SHP77 (cell line): ENCODE data around the gene SORCS2.

Experiments
- DNase-seq, 2 experiments: peaks; one replicate each; lab custom pipeline; 2025; lab: John Stamatoyannopoulos, UW

Gene SORCS2

DNA sequence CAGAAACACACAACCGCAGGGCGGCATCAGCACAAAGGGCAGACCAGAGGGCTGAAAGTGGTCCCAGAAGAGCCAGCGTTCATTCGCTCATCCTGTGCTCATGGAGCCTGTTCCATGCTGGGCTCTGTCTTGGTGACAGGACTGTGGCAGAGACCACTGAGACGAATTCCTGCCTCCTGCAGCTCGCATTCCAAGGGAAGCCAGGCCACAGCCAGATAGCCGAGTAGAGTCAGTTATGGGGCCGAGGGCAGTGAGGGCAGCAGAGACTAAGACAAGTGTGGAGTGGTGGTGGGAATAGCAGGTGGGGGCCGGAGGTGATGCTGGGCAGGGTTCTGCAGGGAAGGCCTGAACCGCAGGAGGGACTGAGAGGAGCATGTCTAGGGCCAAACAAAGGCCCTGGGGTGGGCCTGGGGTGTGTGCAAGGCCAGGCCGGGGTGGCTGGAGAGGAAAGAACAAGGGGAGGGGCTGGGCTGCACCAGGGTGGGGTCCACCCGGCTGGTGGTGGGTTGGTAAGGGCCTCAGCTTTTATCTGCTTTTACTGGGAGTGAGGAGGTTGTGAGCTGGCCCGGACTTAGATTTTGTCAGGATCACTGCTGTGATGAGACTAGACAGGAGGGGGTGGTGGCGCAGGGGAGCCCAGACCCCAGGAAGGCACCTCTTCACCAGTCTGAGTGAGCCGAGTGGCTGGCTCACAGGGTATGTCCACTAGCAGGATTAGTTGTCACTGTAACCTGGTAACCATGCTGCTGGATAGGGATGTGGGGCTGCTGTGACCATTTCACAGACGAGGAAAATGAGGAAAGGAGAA, 236.1 kb downstream of the SORCS2 start:
- no peak for DNase-seq

DNA sequence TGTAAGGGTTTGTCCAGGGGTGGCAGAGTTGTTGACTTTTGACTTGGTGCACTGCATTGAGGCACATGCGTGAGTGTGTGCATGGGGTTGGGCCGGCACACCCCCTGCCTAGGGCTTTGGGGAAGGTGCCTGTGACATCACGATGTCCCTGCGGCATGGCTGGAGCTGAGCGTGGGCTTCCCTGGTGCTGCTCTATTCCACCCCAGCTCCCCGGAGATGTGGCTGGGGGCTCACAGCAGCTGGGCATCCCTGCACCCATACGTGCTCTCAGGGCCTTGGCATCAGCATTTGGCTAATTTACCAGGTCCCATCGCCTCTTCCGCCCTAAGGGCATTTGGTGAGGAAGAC, 236.7 kb downstream of the SORCS2 start:
- DNase-seq: no peak

DNA sequence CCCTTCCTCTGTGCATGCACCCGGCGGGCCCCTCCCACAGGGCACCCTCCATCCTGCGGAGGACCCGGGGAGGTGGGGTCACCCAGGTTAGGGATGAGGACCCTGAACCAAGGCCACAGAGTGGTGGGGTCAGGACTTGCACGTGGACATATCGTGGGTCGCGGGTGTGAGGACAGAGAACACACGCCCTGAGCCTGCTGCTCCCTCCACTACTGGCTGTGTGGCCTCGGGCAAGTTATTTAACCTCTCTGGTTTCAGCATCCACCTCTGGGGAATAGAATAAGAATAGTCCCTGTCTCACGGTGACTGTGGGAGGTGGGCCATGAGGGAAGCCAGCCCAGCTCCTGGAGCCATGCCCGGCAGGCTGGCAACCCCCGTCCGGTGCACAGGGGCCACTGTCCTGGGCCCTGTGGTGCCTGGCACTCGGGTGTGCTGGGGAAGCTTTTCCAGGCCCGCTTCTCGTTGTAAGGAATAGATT, 237.3 kb downstream of the SORCS2 start:
- no peak for DNase-seq

DNA sequence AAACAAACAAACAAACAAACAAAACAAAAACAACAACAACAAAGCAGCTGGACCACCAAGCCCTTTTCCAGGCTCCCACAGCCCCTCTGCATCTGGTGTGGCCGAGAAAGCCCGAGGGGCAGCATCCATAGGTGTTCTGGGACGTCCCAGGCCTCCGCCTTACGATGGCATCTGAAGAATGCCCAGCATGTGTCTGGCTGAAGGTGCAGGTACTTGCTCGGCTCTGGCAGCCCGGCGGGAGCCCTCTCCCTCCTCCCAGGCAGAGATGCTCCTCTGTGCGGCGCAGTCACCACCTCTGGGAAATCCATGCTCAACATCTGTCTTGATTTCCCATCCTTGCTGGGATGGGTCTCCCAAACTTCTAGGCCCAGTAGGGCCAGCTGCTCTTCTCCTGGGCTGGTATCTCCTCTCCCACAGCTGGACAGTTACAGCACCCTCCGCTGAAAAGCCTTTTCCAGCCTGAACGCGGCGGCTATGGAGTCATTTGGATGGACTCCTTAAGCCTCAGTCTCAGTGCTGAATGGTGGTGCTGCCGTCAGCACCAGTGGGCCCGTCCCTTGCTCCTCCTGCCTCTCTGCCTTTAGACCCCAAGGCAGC, 238.1 kb downstream of the SORCS2 start:
- DNase-seq: no peak

DNA sequence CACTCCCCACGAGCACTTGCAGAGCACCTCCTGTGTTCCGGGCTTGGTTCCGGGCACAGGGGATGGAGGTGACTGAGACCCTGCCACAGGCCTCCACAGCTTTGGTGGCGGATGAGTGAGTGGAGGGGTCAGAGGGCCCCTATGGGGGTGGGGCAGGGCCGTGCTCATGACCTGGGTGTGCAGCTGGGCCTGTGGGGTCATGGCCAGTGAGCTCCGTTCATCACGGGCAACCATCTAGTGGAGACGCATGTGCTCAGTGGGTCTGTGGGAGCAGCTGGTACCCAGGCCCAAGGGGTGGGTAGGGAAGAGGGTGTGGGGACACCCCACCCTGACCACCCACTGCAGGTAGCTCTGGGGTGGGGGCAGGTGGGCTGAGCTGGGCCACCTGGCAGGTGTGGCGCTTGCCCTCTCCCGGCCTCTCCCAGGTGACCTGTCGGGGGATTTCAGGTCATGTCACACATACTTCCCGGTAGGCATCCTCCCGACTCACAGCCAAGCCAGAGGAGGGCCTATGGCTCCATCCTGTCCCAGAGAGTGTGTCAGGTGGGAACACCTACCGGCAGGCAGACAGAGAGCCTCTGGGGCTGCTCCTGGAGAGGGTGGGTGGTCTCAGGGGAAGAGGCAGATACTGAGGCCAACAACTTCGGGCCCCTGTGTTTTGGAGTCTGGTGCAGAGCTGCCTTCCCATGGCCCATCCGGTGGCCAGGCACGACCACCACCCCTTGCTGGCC, 238.8 kb downstream of the SORCS2 start:
- DNase-seq: no peak

DNA sequence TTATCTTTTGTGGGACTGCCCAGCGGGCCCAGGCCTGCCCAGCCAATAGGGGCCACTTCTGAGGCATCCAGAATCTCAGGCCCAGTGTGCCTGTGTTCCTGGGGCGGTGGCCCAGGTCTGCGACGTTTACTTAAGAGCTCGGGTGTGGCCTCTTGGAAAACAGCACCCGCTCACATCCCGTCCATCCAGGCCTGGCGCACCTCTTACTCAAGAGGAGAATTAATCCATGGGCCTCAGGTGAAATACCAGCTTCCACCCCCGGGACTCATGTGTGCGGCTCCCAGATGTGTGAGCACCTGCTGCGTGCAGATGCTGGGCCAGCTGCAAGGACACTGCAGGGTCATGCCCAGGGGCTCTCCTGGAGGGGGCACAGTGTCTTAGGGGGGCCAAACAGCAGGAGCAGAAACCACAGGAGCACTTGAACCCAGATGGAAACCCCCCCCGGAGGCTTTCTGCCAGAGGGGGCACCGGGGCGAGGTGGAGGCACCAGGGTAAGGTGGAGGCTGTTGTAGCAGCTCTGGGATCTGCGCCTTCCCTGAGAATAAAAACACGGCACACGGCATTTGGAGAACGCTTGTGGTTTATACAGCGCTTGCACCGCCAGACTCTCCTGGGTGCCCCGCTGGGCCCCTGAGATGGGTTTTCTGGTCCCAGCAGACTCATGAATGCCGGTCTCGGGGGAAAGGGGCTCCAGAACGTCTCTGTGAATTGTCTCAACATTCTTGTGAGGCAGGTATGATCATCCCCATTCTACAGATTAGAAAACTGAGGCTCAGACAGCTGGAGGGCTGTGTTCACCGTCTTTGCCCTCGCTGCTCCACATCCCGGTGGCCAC, 239.6 kb downstream of the SORCS2 start:
- DNase-seq: no peak

DNA sequence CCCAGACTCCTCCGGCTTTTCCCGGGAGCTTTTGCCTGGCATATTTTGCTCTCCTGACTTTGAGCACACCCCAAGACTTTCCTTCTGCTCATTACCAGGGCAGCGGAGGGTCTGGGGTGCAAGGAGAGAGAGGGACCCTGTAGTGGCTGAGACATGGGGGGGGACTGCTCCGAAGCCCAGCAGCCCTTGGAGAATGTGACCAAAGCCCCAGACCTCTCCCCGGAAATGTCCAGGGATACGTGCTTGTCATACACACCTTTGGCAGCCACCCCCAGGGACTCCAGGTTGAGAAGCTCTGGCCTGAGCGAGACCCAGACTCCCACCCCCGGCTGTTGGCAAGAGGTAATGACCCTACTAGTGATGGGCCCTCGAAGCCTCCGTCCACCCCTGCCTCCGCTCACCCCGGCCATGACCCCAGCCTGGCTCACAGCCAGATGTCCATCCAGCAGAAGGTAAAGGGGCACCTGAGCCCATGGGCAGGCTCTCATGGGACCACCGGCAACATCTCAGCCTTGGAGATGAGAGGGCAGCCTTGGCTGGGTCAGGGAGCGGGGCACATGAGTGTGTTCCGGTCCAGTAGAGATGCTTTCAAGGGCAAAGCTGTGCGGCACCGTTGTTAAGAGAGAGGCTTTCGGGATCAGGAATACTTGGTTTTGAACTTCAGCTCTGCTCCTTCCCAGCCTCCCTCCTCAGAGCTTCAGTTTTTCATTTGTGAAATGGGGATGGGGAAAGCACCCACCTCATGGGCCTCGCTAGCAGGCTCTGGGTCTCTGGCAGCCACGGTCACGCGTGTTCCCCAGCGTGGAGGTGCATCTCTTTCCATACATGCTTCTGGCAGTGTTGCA, 240.4 kb downstream of the SORCS2 start:
- no peak for DNase-seq

DNA sequence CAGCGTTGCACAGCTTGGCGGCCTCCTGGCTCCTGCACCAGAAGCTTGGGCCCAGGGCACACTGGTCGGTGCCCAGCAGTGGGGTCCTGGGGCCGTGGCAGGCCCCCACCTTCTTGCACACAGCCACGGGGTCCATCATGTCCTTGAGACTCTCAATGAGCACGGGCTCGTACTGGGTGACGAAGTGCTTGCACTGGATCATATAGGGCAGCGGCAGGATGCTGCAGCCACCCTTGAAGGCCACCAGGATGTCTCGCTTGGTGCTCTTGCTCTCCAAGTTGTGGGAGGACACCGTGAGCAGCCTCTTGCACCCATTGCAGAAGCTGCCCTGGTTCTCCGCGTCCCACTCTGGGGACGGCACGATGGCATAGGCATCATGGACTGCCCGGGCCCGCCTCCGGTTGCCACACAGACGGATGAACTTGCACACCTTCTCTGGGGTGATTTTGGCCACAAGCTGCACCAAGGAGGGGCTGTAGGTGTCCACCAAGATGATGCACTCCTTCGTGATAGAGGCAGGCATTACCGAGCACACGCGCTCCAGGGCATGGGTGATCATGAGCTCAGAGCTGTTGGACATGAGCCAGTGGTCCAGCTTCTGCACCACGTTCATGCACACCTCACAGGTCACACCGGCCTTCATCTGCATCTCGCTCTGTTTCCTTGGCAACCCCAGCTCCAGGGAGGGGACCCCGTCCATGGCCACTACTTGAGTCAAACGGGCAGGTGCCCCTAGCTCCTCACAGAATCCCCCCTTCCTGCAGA, 241.2 kb downstream of the SORCS2 start:
- DNase-seq: no peak

DNA sequence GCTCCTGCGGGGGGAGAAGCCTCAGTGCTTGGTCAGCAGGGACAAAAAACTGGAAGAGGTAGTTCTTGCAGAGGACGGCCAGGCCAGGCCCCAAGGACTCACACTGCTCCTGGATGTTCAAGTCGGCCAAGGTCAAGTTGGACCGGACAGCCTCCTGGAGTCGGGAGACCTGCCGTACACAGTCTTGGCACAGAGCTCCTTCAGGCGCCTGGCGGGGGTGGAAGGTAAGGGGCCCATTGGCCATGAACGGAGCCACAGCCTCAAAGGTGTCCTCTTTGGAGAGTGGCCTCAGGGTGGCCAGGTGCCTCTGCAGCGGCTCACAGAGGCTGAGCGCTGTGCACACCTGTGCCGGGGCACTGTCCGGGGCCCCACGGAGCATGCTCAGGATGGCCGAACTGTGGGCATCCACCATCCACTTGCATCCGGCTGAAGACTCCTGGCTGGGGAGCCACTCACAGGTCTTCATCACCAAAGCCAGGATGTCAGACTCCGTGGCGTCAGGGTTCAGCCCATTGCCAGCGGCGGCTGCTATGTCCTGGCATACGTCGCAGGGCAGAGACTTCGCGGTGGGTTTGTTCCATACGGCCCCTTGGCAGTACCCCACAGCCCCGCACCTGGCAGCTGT, 241.9 kb downstream of the SORCS2 start:
- no peak for DNase-seq

DNA sequence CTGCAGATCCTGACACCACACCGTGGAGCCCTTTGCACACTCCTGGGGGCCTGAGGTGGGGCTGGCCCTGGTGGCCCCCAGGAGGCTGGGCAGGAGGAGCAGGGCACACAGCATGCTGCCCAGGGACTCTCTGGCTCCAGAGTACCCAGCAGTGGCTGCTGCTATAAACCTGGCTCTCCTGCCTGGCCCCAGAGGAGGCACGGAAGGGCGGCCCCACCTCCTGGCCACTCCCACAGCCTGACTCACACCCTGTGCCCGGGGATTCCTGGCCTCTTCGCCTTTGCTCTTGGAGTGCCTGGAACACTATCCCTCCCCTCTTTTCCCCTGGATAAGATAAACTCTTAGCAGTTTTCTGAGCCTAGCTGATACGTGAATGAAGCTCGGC, 242.4 kb downstream of the SORCS2 start, which contains the start of gene PSAPL1:
Gene PSAPL1 (minus strand): TSS at position 165 of the 385 bp plus-strand sequence. CDS start 51 bp downstream, at position 114.
- DNase-seq: no peak

DNA sequence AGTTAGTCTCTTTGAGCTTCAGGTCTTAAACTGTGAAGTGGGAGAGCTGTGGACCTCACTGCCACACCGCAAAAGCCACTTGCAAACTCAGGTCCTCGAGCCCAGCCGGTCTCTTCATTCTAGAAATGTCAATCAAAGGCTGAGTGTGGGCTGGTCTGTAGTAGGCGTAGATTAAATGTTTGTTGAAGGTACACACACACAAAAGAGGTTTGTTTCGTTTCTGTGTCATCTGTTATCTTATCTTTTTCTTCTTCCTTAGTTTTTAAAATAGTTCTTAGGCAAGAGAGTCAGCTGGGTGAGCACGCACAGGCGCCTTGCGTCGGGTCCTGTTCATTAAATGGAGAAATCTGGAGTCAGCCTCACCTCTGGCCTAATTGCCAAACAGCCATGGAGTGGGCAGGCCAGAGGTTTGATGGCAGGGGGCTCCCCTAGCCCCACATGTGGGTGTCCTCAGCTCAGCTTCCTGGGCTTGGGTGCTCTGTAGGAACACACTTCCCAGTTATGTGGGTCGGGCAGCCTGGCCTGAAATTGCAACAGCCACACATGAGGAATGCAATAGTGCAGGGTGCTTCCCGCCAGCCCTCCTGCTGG, 243.2 kb downstream of the SORCS2 start:
- DNase-seq: no peak

DNA sequence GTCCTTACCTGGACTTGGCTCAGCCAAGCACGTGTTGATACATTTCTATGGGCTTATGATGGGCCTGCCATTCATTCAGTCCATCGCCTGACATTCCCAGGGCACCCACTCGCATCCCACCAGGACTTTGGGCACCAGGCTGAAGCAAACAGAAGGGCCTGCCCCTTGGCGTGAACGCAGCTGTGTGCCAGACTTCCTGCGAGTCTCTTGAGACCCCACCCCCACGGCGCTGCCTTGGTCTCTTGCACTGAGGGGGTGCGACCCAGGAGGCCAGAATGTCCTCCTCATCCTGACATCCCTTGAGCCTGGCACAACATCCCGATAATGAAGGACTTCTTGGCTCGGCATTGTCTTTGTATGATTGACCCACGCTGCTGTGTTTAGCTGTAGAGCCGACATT, 243.9 kb downstream of the SORCS2 start:
- DNase-seq: no peak

DNA sequence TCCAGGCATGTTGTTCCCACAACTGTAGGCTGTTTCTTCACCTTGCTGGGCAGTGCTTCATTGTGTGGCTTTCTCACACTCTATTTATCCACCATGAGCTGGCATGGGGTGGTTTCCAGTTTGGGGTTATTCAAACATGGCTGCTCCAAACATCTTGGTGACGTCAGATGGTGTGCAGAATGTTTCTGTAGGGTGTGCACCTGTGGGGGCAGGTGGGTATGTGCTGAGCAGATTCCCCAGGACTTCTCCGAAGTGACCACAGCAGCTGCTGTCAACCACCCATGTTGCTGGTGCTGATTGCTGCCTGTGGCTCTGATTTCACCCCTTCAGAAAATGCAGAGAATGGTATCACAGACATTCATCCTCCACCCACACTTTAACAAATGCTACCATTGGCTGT, 247.4 kb downstream of the SORCS2 start:
- no peak for DNase-seq

DNA sequence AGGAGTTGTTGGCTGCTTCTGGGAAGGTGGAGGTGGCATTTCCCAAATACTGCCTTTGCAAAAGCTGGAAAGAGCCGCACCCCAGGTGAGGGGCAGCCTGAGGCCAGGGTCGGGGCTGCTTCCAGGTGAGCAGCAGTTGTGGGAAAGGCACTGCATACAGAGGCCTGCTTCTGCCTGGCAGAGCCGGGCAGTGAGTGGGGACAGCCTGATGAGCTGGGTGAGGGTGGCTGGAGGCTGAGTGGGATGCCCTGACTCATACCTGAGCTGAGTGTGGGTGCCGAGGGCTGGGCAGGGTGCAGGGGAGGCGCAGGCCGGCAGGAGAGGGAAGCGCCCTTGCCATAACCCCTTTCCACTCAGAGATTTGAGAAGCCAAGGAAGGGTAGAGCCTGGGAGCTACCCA, 248.9 kb downstream of the SORCS2 start:
- DNase-seq: no peak

DNA sequence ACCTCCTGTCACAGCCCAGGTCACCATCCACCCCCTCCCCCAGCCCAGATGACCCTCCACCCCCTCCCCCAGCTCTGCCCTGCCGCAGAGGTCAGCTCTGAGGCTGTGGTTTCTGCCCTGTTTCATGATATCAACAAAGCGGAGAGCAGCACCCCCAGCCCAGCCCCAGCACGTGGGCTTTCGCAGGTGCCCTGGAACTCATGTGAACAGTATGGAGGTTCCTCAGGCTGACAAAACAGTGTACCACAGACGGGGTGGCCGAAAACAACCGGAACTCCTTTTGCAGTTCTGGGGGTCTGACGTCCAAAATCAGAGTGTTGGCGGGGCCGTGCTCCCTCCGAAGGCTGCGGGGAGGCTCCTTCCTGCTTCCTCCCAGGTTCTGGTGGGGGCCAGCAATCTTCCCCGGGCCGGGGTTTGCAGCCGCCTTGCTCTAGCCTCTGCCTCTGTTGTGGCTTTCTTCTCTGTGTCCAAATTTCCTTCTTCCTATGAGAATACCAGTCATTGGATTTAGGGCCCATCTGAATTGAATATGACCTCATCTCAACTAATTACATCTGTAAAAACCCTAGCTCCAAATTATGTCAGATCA, 250.3 kb downstream of the SORCS2 start:
- no peak for DNase-seq

DNA sequence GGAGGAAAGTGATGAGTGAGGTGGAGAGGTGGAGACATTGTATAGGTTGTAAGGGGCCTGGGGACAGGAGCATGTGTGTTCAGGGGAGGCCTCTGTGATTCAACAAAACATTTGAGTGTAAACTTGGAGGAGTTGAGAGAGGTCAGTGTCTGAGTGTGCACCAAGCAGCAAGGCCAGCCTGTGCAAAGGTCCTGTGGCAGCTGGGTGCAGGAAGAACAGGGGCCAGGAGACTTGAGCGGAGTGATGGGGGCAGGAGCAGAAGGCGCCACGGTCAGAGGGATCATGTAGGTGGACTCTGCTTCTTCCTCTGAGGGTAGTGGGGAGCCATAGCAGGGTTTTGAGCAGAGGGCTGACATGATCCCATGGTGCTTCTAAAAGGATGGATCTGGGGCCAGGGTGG, 252.0 kb downstream of the SORCS2 start:
- no peak for DNase-seq

DNA sequence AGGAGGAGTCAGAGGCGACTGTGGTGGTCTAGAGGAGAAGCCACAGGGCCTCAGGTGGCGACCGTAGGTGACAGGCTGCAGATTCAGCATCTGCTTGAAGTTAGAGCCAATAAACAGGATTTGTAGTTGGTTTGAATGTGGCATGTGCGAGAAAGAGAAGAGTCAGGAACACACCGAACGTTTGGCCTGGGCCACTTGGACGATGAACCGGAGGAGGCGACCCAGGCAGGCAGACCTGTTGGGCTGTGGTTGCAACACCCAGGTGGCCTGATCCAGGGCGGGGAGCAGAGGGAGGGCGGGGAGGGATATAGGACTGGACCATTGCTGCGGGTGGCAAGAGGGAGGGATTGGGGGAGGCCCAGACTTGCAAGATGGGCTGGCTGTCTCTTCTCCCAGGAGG, 252.4 kb downstream of the SORCS2 start:
- DNase-seq: no peak

DNA sequence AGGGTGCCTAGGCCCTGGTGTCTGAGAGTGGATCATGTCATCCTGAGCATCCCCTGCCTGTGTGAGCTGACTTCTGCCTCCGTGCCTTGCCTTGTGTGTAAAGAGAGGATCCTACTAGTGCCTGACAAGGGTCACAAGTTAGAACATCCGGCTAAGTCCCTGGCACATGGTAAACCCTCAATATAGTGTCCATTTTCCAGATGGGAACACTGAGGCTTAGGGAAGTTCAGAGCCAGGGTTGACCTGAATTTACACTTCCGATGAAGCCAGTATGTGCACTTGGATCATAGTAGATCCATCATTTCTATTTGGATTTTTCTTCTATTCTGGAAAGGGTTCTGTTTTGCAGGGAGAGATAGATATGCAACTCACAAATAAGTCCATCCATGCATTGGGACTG, 254.9 kb downstream of the SORCS2 start:
- no peak for DNase-seq

DNA sequence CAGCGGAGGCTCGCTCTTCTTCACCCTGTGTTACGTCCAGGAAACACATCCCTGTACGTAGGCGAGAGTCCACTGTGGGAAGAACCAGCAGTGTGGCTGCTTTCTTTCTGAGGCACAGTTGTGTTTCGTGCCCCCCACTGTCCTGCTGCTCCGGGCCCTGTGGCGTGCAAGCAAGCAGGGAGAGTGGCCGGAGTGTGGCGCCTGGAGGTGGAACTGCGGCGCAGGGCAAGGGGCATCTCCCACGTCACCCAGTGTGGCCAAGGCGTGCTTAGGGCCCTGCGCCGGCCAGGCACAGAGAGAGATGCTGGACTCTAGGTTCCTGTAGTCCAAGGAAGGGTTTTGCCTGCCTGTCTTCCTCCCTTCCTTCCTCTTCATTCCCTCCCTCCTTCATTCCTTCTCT, 255.7 kb downstream of the SORCS2 start:
- DNase-seq: no peak
